ENCODE results near the gene MGARP. TPM values are rescaled to one million over a fixed set of nuclear protein-coding genes. Genes with fewer than 3 reads are reported as not detected.

The MGARP gene
- total RNA-seq, 4 donors from 2014 or later, result 0.71 to 2.1 (median 1.1) TPM

DNA sequence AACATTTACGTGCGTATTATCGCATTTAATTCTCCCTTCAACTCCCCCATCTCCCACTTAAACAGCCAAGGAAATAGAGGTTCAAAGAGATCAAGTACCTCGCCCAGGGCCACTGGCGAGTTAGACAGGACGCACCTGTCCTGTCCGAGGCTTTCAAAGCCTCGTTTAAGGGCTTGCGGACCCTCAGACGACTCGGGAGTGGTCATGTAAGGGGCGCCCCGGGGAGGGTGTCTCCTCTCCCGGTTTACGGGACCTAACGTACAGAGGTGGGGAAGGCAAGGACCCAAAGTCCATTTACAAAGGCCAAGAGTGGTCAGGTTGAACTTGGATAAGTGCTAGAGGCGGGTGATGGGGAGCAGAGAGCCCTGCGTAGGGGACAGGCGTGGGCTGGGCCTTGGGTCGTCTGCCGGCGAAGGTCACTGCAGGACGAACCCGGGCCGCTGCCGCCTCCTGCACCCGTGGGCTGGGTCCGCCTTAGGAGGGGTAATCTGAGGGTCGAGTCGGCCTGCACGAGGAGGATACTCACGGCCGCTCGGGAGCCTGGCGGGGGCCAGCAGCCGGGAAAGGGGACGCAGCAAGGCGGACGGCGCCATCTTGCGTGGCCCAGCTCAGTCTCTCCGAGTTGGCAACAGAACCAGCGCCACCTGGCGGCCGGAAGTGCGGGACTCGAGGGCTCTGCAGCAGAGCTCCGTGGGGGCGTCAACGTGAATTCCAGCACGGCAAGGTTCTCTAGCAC lies 15.3 kb upstream of the MGARP start:
- Histone ChIP-seq H3K36me3 (peaks cover 6 to 13% of the 10 kb centered on the region in 2 donors), H3K4me1 (peaks cover 8 to 13% of the 10 kb centered on the region in 2 donors), H3K4me3 (replicated peaks in 1 of 3) (peak overlapping the region; percentile 66 to 97 (median 72)), H3K27ac (peak overlapping the region; percentile 28 to 90 (median 72)), H3K27me3 (no peaks in the 10 kb centered on the region), H3K9me3 (no peaks in the 10 kb centered on the region)
- TF ChIP-seq, protein P1, sequence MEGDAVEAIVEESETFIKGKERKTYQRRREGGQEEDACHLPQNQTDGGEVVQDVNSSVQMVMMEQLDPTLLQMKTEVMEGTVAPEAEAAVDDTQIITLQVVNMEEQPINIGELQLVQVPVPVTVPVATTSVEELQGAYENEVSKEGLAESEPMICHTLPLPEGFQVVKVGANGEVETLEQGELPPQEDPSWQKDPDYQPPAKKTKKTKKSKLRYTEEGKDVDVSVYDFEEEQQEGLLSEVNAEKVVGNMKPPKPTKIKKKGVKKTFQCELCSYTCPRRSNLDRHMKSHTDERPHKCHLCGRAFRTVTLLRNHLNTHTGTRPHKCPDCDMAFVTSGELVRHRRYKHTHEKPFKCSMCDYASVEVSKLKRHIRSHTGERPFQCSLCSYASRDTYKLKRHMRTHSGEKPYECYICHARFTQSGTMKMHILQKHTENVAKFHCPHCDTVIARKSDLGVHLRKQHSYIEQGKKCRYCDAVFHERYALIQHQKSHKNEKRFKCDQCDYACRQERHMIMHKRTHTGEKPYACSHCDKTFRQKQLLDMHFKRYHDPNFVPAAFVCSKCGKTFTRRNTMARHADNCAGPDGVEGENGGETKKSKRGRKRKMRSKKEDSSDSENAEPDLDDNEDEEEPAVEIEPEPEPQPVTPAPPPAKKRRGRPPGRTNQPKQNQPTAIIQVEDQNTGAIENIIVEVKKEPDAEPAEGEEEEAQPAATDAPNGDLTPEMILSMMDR (IDR thresholded peaks at IDR 0.05), result peak; percentile 77 to 96 (median 90)
- peak in 1 of 2 donors; percentile 79 for TF ChIP-seq POLR2A (IDR thresholded peaks at IDR 0.05)
- peak; percentile 97 to 98 for DNase-seq
- intact Hi-C loops (cut with DNase I), result loop anchor here (5.0 kb wide), 2 partner anchors 118 to 263 kb away; partner anchors contain the start of gene ELF2
- WGBS, 2 donors, result 1 to 2% methylated on average over 22 to 34 of the region's 51 CpGs

DNA sequence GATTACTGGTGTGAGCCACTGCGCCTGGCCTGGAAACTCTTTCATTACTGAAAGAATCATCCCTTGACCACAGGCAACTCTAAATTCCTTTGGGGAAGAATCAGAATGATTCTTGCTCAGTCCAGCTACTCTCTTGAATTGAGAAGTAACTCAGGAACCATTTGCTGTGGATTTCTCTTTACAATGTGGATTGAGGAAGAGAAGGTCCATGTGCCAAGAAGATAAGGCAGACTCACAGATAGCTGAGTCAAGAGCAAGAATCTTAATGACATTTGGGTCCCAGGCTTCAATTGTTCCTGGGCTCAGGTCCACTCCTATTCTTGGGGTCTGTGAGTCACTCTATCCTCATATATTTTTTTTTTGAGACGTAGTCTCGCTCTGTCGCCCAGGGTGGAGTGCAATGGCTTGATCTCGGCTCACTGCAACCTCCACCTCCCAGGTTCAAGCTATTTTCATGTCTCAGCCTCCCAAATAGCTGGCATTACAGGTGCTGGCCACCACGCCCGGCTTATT lies 6.2 kb upstream of the MGARP start:
- Histone ChIP-seq H3K27me3 (no peaks in the 10 kb centered on the region), H3K9me3 (no peaks in the 10 kb centered on the region), H3K4me1 (no peaks in the 10 kb centered on the region), H3K27ac (no peak overlapping the region), H3K4me3 (replicated peaks in 1 of 3) (no peak overlapping the region), H3K36me3 (peaks cover 4 to 11% of the 10 kb centered on the region in 2 donors)
- WGBS, 2 donors, result 97% methylated on average over 7 of the region's 7 CpGs
- intact Hi-C loops (cut with DNase I), result no loop called here
- no peak for TF ChIP-seq POLR2A (IDR thresholded peaks at IDR 0.05)
- TF ChIP-seq, protein P1 (IDR thresholded peaks at IDR 0.05), result no peak
- no peak for DNase-seq

DNA sequence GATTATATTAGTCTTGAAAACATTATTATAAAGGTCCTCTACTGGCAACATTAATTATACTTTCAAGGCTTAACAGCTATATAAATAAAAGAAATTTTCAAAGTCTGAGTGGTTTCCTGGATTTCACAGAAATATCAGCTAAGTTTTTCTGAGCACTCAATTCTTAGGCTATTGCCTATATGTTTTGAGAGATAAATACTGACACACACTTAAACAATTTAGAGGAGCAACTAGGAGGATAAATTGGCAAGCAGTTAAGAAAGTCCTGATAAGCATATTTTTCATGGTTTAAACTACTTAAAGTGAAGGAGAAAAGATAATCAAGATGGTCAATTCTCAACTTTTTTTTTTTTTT lies 2.7 kb upstream of the MGARP start:
- intact Hi-C loops (cut with DNase I), result no loop called here
- TF ChIP-seq, protein P1 (IDR thresholded peaks at IDR 0.05), result no peak
- TF ChIP-seq POLR2A (IDR thresholded peaks at IDR 0.05), result no peak
- Histone ChIP-seq H3K4me3 (replicated peaks in 1 of 3) (no peak overlapping the region), H3K27ac (no peak overlapping the region), H3K36me3 (no peaks in the 10 kb centered on the region), H3K27me3 (no peaks in the 10 kb centered on the region), H3K9me3 (no peaks in the 10 kb centered on the region), H3K4me1 (peaks cover 0 to 8% of the 10 kb centered on the region in 2 donors)
- no peak for DNase-seq

DNA sequence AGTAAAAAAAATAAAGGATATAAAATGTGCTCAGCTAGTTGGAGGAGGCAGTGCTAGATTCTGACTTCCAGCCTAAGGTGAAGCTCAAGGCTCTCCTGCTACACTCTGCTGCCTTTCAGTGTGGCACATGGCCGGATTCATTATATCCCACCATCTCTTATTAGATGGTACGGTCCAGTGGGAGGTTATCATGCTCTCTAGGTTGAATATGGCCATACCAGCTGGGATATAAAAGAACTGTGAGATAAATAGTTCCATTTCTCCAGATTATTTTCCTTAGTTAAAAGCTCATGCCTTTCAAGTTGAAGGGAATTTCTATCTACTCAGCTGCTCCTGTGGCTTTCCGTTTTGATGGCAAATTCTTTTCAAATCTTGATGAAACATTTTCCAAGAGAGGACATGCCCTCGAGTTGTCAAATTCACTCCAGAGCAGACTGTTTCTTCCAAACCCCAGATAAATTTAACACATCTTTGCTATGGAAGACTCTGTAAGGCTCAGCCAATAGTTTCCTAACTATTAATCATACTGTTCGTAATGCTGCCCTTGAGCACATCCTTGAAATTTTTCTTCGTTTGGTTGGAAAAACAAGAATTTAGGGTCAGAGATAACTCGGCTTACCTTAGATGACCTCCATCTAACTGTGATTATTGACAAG lies 2.2 kb upstream of the MGARP start:
- no peak for DNase-seq

More for the DNA sequence above, 2.2 kb upstream of the MGARP start:
- Histone ChIP-seq H3K36me3 (no peaks in the 10 kb centered on the region), H3K4me1 (peaks cover 0 to 8% of the 10 kb centered on the region in 2 donors), H3K9me3 (no peaks in the 10 kb centered on the region), H3K27ac (no peak overlapping the region), H3K27me3 (no peaks in the 10 kb centered on the region), H3K4me3 (replicated peaks in 1 of 3) (no peak overlapping the region)
- TF ChIP-seq, protein P1 (IDR thresholded peaks at IDR 0.05), result no peak
- TF ChIP-seq POLR2A (IDR thresholded peaks at IDR 0.05), result no peak
- 69 to 76% methylated on average over 7 of the region's 7 CpGs for WGBS, 2 donors
- intact Hi-C loops (cut with DNase I), result no loop called here
